Esophagus muscularis mucosa (tissue), 3 donors: ENCODE data around the gene NUTF2.

Source experiments
- CTCF ChIP-seq, 3 experiments: fragments of 200-600 bp in 2 of 3; fragments of 450-650 bp in 1 of 3; sonication (generic) in 2 of 3; IDR thresholded peaks; one replicate each; pipeline ENCODE4 v1.5.1; 2017 to 2019; ENCODE audit warnings: antibody characterized with exemption in 3 of 3, mild to moderate bottlenecking in 2 of 3, moderate library complexity in 1 of 3
- POLR2A ChIP-seq: fragments of 450-650 bp; IDR thresholded peaks from one replicate; pipeline ENCODE4 v1.6.1; 2017; ENCODE audit warnings: antibody characterized with exemption, moderate library complexity, mild to moderate bottlenecking, low read depth

GRCh38 chr16:67825119-67825518, 21.6 kb upstream of the NUTF2 start:
- TF ChIP-seq CTCF (IDR thresholded peaks at IDR 0.05) (no peak), POLR2A (no peak)
